Inflammatory macrophage treated with lipopolysaccharide for 4 hours (primary cell): ENCODE results near the gene SOWAHA.

ENCODE experiments used
- DNase-seq: peaks from one replicate; pipeline ENCODE4 v3.0.0-alpha.2; 2020

SOWAHA gene

GRCh38 chr5:132812781-132813598 lies at the start of gene SOWAHA:
TSS of gene SOWAHA (plus strand) at chr5:132813302. CDS start at chr5:132813622, 320 bp downstream.
- DNase-seq, result no peak

- no peak for DNase-seq
These were observed 49.1 kb upstream of the SOWAHA start for GRCh38 chr5:132764051-132764450.

GRCh38 chr5:132764671-132765238 lies 48.3 kb upstream of the SOWAHA start:
- DNase-seq, result no peak

GRCh38 chr5:132765311-132766019 lies 47.6 kb upstream of the SOWAHA start:
- DNase-seq, result no peak

DNA sequence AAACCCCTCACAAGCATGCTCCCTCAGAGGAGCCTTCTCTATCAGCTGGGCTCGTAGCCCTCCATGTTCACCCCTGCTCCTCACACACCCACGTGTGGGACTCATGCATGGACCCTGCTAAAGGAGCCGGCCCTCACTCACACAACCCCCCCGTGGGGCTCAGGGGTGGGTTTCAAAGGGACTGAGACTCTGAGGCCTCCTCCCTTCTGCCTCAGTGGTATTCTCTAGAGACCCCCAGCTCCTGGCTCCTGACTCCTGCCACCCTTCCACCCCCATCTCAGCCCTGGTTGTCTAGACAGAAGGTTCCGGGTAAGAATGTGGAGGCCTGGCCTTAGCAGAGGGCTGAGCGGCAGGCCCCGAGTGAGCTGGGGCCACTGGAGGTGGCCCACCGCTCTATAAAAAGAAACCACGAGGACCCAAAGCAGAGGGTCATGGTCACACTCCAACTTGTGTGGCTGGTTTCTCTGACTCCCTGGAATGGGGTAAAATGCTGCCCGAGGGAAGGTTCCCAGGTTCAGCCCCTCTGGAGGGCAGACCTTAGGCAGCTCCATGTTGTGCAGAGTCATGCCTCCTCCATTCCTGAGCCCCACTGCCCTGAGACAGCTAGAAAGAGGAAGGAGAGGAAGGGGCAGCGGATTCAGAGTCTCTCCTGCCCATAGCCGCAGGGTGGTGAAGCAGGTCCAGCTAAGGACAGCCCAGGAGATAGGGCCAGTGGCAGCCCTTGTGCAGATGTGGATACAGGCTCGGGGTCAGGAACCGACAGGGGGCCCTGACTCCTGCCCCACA lies 46.9 kb upstream of the SOWAHA start:
- DNase-seq, result no peak

- DNase-seq, result no peak
These were observed 46.4 kb upstream of the SOWAHA start for GRCh38 chr5:132766806-132767055.

- DNase-seq, result no peak
These were observed 46.0 kb upstream of the SOWAHA start for GRCh38 chr5:132767150-132767549.

GRCh38 chr5:132768485-132768868 lies 44.6 kb upstream of the SOWAHA start:
- DNase-seq, result no peak

DNA sequence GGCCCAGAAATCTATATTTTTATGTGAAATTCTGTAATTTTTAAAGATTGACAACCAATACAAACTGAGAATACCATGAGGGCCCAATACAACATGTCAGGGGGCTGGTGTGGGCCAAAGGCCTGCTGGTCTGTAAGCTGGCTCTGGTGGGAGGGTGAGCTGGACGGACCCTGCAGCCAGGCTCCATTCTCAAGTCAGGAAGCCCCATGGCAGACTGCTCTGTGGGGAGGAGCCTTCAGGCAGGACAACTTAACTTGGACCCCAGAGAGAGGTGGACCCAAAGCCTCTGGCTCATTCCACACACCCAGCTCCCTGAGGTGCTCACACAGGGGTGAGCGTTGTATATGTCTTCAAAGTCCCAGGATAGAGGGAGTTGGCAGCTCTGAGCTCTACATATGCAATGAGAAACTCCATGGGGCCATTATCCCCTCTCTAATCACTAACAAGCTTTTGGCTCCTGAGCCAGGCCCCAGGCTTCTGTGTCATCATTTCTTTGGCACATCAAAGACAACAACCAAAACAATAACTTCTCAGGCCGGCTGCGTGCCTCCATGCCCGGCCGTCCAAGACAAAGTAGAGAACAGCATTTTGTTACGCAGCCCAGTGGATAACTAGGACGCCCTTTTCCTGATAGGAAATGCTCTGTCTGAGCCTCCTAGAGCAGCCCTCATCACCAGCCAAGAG lies 42.5 kb upstream of the SOWAHA start:
- no peak for DNase-seq

DNA sequence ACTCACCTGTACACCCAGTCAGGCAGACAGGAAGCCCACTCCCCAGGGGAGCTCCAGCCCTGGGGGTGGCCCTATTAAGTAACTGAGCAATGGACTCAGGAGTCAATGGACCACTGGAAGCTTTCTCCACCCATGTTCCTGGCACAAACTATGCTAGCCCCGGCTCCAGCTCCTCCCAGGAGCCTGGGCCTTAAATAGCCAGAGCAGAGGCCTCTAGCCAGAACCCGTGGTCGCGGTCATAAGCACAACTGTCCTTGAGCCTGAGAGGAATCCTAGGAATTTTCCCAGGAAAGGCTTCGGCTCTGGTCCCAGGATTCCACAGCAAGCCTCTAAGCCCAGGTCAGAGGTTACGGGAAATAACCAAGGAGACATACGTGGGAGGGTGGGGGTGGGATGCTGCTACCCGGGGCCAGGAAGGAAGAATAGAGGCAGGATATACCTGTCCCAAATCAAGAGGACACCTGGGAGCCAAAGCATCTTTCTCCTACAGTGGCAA lies 41.6 kb upstream of the SOWAHA start:
- no peak for DNase-seq

DNA sequence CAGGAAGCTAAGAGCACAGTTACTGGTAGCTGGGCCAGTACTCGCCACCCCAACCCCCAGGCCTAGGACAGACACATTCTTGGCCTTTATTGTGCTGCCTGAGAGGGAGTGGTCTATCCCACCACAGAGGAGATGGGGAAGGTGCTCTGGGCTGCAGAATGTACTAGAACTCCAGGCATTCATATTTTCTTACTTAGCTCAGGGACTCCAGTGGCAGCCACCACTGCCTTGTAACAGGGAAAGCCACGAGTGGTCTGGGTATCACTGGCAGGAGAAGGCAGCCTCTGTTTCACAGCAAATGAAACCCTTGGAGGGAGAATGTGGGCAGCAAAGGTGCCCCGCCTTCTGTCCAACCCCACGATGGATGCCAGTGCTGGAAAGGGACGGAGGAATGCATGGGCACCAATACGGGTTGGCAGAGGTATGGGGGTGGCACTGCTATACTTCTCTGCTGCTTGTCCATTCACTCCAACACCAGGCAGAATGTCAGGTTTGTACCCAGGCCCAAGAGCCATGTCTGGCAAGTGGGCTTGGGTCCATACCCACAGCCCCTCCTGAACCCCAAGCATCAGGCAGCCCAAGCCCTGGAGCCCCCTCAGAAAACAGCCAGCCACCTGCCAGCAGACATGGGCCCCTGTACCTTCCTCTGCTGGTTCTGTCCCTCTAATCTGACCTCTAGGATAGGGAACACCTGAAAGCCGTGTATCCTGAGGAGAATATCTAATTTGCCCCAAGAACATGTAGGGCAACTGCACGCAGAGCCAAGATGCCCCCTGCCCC lies 40.6 kb upstream of the SOWAHA start:
- no peak for DNase-seq

GRCh38 chr5:132773114-132773513 lies 40.0 kb upstream of the SOWAHA start:
- no peak for DNase-seq

DNA sequence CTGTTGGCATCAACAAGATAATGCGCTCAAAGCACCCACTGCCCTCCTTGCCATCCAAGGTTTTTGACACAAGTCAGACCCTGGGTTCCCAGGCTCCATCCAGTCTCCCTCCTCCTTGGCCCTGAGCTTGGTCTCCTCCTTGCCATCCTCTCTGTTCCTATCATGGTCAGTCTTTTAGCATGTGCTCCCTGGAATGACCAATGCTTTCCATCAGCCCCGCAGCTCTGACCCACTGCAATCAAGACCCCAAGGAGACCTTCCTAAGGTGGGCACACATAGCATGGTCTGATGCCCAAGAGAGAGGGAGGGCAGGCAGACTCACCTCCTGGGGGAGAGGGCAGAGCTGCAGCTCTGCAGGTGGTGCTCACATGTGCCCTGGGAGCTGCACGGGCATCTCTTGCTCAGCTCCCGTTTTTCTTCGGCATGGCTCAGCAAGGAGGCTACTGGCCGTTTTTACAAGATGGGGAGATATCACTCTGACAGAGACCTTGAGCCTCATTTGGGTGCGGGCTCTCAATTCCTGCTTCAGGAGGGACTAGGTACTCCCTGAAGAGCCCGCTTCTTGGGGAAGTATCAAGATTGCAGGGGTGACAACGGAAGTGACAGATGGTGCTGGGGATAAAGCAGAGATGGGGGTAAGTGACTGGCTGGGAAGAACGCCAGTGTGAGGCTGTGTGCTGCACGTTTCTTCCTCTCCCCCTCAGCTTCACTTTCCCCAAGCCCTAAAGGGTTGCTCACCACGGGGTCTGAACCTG lies 39.3 kb upstream of the SOWAHA start:
- DNase-seq, result no peak

GRCh38 chr5:132774406-132774805 lies 38.7 kb upstream of the SOWAHA start:
- no peak for DNase-seq

GRCh38 chr5:132774896-132775295 lies 38.2 kb upstream of the SOWAHA start:
- DNase-seq, result no peak

GRCh38 chr5:132775476-132775961 lies 37.6 kb upstream of the SOWAHA start:
- DNase-seq, result no peak

DNA sequence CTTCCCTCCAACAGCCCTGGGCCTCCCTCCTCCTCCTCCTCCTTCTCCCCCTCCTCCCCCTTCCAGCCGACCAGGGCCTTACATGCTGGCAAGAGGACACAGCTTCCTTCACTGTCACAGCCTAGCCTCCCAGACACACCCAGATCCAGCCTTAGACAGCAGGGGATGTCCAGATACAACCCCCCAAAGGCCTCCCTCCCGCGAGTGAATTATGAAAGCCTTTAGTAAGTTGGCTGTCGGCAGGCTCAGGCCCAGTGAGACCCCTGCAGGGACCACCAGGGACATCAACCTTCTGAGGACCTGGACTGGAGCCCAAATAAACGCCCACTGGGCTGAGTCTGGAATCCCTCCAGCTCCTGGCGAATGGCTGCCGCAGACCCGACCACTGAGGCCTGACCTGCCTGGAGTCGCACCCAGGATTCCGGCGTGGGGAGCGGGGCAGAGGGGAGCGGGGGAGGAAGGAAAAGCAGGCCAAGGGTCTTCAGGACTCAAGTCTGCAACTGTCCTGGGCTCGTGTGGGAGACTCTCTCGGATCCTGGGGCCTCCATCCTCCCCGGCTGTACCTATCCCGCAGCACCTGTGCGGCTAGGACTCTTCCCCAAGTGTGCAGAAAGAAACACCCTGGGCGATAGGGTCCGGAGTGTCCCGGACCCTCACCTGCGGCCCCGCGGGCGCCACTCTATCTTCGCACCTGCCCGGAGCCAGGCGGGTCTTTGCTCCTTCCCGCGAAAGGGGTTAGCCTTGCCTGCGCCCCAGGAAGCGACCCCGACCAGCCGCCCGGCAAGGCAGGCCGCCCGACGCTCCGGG lies 36.8 kb upstream of the SOWAHA start:
- no peak for DNase-seq

- no peak for DNase-seq
These were observed 36.2 kb upstream of the SOWAHA start for GRCh38 chr5:132776938-132777208.

DNA sequence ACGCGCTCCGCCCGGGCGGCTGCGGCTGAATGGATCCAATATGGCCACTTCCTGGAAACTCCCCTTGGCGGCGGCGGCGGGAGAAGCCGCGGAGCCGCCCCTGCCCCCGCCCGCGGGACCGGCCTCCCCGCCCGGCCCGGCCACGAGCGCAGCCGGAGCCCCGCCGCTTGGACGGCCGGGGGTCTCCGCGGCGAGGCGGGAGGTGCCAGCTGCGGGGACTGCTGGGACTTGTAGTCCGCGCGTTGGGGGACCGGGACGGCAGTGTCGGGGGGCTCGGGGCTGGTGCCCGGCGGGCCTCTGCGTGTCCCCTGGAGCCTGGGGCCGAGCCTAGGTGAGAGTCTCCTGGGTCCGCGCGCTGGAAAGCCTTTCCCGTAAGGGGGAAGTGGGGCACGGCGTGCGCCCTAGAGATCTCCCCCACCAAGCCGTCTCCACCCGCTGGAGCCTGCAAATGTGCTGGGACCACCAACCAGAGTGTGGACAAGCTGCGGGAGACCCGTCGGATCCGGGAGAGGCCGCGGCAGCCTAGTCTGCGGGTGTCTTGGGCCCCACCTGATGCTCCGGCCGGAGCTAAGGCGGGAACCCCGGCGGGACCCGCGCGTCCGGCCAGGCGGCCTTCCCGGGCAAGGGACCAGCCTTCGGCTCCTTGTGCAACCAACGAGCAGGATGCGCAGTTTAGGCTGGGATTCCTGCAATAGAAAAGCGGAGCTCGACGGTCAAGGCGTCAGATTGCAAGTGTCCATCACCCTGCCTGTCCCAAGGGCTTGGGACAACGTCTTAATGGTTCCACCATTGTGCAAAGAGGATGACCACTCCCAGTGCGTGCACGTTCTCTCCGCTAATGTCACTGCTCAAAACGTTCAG lies 35.7 kb upstream of the SOWAHA start, which contains the start of gene SEPTIN8:
Gene SEPTIN8, minus strand, starts transcription at position 31 of the 861 bp plus-strand sequence. CDS start 102 bp downstream, outside the sequence.
- DNase-seq, result peak; percentile 44
